HEK293 (cell line): ENCODE measurements around the gene ASAP2.

Experiments used
- CTCF ChIA-PET: fragments of 350-600 bp; formaldehyde crosslinking; extraction: SDS; loops from one replicate; lab custom pipeline; 2021; ENCODE audit warnings: antibody characterized with exemption; lab: Yijun Ruan, JAX
- POLR2A ChIA-PET: fragments of 300-600 bp; formaldehyde crosslinking; extraction: SDS; loops from one replicate; lab custom pipeline; 2020; ENCODE audit warnings: antibody characterized with exemption, inconsistent platforms; lab: Yijun Ruan, JAX
- H3K27ac ChIP-seq: fragments of 200-500 bp; sonication (Bioruptor generic); 2 replicates; pipeline ENCODE4 v1.5.1; 2014; ENCODE audit warnings: low read depth, low read length, control low read depth, inconsistent platforms; ENCODE audit errors: extremely low read depth
- H3K36me3 ChIP-seq, 2 experiments: fragments of 200-500 bp in 1 of 2; sonication (Bioruptor generic) in 1 of 2; 1 replicate in 1 of 2; 2 replicates in 1 of 2; pipeline ENCODE4 v1.5.1; 2014 to 2017; ENCODE audit warnings: inconsistent platforms in 2 of 2, low read length in 2 of 2; ENCODE audit not compliant: control insufficient read depth in 2 of 2, insufficient read depth in 1 of 2
- H3K4me1 ChIP-seq: fragments of 200-500 bp; sonication (Bioruptor generic); 2 replicates; pipeline ENCODE4 v1.5.1; 2014; ENCODE audit warnings: mild to moderate bottlenecking, low read length, inconsistent platforms; ENCODE audit not compliant: control insufficient read depth, insufficient read depth
- H3K4me3 ChIP-seq: 2 replicates; pipeline ENCODE4 v1.5.1; 2011; ENCODE audit warnings: low read depth, mild to moderate bottlenecking, control low read depth, low read length, moderate library complexity
- H3K9me3 ChIP-seq: fragments of 200-500 bp; sonication (Bioruptor generic); 2 replicates; pipeline ENCODE4 v1.5.1; 2014; ENCODE audit warnings: low read depth, low read length, inconsistent platforms; ENCODE audit not compliant: control insufficient read depth, insufficient read depth
- KLF7 ChIP-seq: fragments of 450-650 bp; formaldehyde crosslinking; IDR thresholded peaks from 2 replicates; pipeline ENCODE4 v1.5.1; 2016; ENCODE audit warnings: missing biosample characterization, missing genetic modification characterization, borderline replicate concordance
- OVOL3 ChIP-seq: fragments of 450-650 bp; formaldehyde crosslinking; IDR thresholded peaks from 2 replicates; pipeline ENCODE4 v1.5.1; 2016; ENCODE audit warnings: missing biosample characterization, missing genetic modification characterization
- REPIN1 ChIP-seq: fragments of 450-650 bp; formaldehyde crosslinking; IDR thresholded peaks from 2 replicates; pipeline ENCODE4 v1.5.1; 2017; ENCODE audit warnings: missing biosample characterization, missing genetic modification characterization, low read depth
- SALL2 ChIP-seq: fragments of 450-650 bp; formaldehyde crosslinking; IDR thresholded peaks from 2 replicates; pipeline ENCODE4 v1.5.0; 2017; ENCODE audit warnings: missing biosample characterization, mild to moderate bottlenecking, missing genetic modification characterization, borderline replicate concordance
- SCRT1 ChIP-seq: fragments of 450-650 bp; formaldehyde crosslinking; IDR thresholded peaks from 2 replicates; pipeline ENCODE4 v1.5.1; 2016; ENCODE audit warnings: missing biosample characterization, missing genetic modification characterization, borderline replicate concordance
- ZEB2 ChIP-seq: fragments of 450-650 bp; formaldehyde crosslinking; IDR thresholded peaks from 2 replicates; pipeline ENCODE4 v1.5.1; 2016; ENCODE audit warnings: missing biosample characterization, missing genetic modification characterization
- ZFP37 ChIP-seq: fragments of 450-650 bp; formaldehyde crosslinking; IDR thresholded peaks from 2 replicates; pipeline ENCODE4 v1.5.1; 2016; ENCODE audit warnings: missing biosample characterization, missing genetic modification characterization
- ZIC2 ChIP-seq: fragments of 450-650 bp; formaldehyde crosslinking; IDR thresholded peaks from 2 replicates; pipeline ENCODE4 v1.5.1; 2016; ENCODE audit warnings: missing biosample characterization, missing genetic modification characterization
- ZNF114 ChIP-seq: fragments of 450-650 bp; formaldehyde crosslinking; IDR thresholded peaks from 2 replicates; pipeline ENCODE4 v1.5.0; 2017; ENCODE audit warnings: missing biosample characterization, missing genetic modification characterization
- ZNF175 ChIP-seq: fragments of 450-650 bp; formaldehyde crosslinking; IDR thresholded peaks from 2 replicates; pipeline ENCODE4 v1.5.1; 2016; ENCODE audit warnings: missing biosample characterization, missing genetic modification characterization
- ZNF266 ChIP-seq: fragments of 450-650 bp; formaldehyde crosslinking; IDR thresholded peaks from 2 replicates; pipeline ENCODE4 v1.5.1; 2016; ENCODE audit warnings: missing biosample characterization, missing genetic modification characterization, low read depth
- ZNF311 ChIP-seq: fragments of 450-650 bp; formaldehyde crosslinking; IDR thresholded peaks from 2 replicates; pipeline ENCODE4 v1.5.1; 2017; ENCODE audit warnings: missing biosample characterization, missing genetic modification characterization, borderline replicate concordance
- ZNF350 ChIP-seq: fragments of 450-650 bp; formaldehyde crosslinking; IDR thresholded peaks from 2 replicates; pipeline ENCODE4 v1.5.0; 2017; ENCODE audit warnings: missing biosample characterization, mild to moderate bottlenecking, missing genetic modification characterization
- ZNF404 ChIP-seq: fragments of 450-650 bp; formaldehyde crosslinking; IDR thresholded peaks from 2 replicates; pipeline ENCODE4 v1.5.1; 2017; ENCODE audit warnings: missing biosample characterization, missing genetic modification characterization
- ZNF529 ChIP-seq: fragments of 450-650 bp; formaldehyde crosslinking; IDR thresholded peaks from 2 replicates; pipeline ENCODE4 v1.5.1; 2017; ENCODE audit warnings: missing genetic modification characterization, missing biosample characterization; ENCODE audit not compliant: insufficient replicate concordance
- ZNF561 ChIP-seq: fragments of 450-650 bp; IDR thresholded peaks from 2 replicates; pipeline ENCODE4 v1.5.1; 2018; ENCODE audit warnings: missing biosample characterization, missing genetic modification characterization, borderline replicate concordance
- ZNF660 ChIP-seq: fragments of 450-650 bp; IDR thresholded peaks from 2 replicates; pipeline ENCODE4 v1.5.1; 2018; ENCODE audit warnings: missing biosample characterization, mild to moderate bottlenecking, missing genetic modification characterization
- TF ChIP-seq, protein P1 (sequence below): fragments of 450-650 bp; formaldehyde crosslinking; IDR thresholded peaks from 2 replicates; pipeline ENCODE4 v1.5.1; 2016; ENCODE audit warnings: missing biosample characterization, missing genetic modification characterization
- TF ChIP-seq, protein P2 (sequence below): fragments of 450-650 bp; formaldehyde crosslinking; IDR thresholded peaks from 2 replicates; pipeline ENCODE4 v1.5.1; 2017; ENCODE audit warnings: missing biosample characterization, missing genetic modification characterization
- TF ChIP-seq, protein P3 (sequence below): fragments of 450-650 bp; IDR thresholded peaks from 2 replicates; pipeline ENCODE4 v1.5.1; 2018; ENCODE audit warnings: missing biosample characterization, mild to moderate bottlenecking, missing genetic modification characterization
- TF ChIP-seq, protein P4 (sequence below): fragments of 450-650 bp; formaldehyde crosslinking; IDR thresholded peaks from 2 replicates; pipeline ENCODE4 v1.5.1; 2017; ENCODE audit warnings: missing biosample characterization, missing genetic modification characterization

ASAP2 gene

DNA sequence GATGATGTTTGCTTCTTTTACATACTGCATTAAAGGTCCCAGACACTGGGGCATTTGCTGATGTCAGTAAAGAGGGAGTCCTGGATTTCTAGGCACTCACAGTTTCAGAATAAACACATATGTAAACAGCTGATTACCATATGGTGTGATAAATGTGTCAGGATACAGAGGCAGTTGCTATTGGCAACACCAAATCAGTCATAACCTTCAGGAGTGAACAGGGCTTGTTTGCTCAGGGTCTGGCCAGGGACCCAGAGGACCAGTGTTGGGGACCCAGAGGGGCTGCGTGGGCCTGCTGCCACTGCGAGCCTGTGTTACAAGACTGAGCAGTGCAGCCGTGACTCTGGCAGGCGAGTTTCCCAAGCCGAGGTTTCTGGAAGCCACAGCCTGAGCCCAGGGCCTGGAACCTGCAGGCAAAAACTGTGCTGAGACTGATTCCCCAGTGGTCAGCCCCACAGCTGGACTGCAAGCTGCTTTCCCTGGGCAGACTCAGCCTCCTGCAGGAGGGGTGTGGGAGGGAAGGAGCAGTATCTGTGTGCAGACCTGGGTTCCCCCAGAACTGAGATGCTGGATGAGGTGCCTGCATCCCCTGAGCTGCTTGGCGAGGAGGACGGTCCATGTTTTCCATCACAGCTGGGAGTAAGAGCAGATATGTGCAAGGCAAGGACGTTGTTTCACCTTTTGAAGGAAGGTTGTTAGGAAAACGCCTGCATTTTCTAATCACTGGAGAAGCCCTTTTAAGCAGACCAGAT, 23.6 kb downstream of the ASAP2 start:
- no peaks in the 10 kb centered on the region for H3K36me3 ChIP-seq
- CTCF ChIA-PET, result interaction anchor here (0.6 kb wide), 1 partner anchor 25 kb away, joined by 4 read pairs; no protein-coding TSS in a partner anchor
- TF ChIP-seq ZIC2 (tag by site-specific recombination) (no peak), ZNF561 (tag by site-specific recombination) (no peak), ZNF350 (no peak), ZNF660 (no peak), ZNF114 (tag by site-specific recombination) (no peak), ZNF311 (tag by site-specific recombination) (no peak), ZNF529 (no peak)
- TF ChIP-seq, protein P1, sequence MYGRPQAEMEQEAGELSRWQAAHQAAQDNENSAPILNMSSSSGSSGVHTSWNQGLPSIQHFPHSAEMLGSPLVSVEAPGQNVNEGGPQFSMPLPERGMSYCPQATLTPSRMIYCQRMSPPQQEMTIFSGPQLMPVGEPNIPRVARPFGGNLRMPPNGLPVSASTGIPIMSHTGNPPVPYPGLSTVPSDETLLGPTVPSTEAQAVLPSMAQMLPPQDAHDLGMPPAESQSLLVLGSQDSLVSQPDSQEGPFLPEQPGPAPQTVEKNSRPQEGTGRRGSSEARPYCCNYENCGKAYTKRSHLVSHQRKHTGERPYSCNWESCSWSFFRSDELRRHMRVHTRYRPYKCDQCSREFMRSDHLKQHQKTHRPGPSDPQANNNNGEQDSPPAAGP, result no peak
- H3K9me3 ChIP-seq, result no peaks in the 10 kb centered on the region
- peaks cover 13% of the 10 kb centered on the region for H3K4me1 ChIP-seq
- H3K27ac ChIP-seq, result no peak overlapping the region
- H3K4me3 ChIP-seq, result no peak overlapping the region
- POLR2A ChIA-PET, result interaction anchor here (0.9 kb wide), 1 partner anchor 38 kb away, joined by 3 read pairs; no protein-coding TSS in a partner anchor

DNA sequence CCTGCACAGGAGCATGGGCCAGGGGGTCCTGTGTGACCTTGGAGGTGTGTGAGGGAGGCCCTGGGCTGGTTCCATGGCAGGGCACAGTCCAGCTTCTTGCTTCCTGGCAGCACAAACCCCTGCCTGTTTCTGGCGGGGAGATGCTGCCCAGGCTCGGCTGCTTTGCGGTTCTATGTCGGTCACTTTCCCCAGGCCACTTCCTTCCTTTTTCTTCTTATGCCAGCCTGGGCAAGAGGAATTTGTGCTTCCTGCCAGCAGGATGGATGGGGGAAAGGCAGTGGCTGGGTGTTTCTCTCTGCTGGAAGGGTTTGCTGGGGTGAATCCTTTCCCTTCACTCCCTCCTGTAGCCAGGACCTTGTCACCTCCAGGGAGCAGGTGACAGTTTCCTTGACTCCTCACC, 24.3 kb downstream of the ASAP2 start:
- H3K4me3 ChIP-seq, result no peak overlapping the region
- no peak for TF ChIP-seq KLF7 (tag by site-specific recombination)
- no peak for TF ChIP-seq SALL2 (tag by site-specific recombination)
- no peak for TF ChIP-seq ZNF266 (tag by site-specific recombination)
- TF ChIP-seq ZFP37 (tag by site-specific recombination), result no peak
- TF ChIP-seq, protein P2, sequence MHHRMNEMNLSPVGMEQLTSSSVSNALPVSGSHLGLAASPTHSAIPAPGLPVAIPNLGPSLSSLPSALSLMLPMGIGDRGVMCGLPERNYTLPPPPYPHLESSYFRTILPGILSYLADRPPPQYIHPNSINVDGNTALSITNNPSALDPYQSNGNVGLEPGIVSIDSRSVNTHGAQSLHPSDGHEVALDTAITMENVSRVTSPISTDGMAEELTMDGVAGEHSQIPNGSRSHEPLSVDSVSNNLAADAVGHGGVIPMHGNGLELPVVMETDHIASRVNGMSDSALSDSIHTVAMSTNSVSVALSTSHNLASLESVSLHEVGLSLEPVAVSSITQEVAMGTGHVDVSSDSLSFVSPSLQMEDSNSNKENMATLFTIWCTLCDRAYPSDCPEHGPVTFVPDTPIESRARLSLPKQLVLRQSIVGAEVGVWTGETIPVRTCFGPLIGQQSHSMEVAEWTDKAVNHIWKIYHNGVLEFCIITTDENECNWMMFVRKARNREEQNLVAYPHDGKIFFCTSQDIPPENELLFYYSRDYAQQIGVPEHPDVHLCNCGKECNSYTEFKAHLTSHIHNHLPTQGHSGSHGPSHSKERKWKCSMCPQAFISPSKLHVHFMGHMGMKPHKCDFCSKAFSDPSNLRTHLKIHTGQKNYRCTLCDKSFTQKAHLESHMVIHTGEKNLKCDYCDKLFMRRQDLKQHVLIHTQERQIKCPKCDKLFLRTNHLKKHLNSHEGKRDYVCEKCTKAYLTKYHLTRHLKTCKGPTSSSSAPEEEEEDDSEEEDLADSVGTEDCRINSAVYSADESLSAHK (tag by site-specific recombination), result no peak
- TF ChIP-seq, protein P3, sequence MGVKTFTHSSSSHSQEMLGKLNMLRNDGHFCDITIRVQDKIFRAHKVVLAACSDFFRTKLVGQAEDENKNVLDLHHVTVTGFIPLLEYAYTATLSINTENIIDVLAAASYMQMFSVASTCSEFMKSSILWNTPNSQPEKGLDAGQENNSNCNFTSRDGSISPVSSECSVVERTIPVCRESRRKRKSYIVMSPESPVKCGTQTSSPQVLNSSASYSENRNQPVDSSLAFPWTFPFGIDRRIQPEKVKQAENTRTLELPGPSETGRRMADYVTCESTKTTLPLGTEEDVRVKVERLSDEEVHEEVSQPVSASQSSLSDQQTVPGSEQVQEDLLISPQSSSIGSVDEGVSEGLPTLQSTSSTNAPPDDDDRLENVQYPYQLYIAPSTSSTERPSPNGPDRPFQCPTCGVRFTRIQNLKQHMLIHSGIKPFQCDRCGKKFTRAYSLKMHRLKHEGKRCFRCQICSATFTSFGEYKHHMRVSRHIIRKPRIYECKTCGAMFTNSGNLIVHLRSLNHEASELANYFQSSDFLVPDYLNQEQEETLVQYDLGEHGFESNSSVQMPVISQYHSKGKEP (tag by site-specific recombination), result no peak
- no peak for TF ChIP-seq OVOL3 (tag by site-specific recombination)
- TF ChIP-seq ZNF404 (tag by site-specific recombination), result no peak
- TF ChIP-seq ZNF175 (tag by site-specific recombination), result no peak
- no peak for TF ChIP-seq REPIN1 (tag by site-specific recombination)
- no peak for TF ChIP-seq SCRT1 (tag by site-specific recombination)
- TF ChIP-seq, protein P4, sequence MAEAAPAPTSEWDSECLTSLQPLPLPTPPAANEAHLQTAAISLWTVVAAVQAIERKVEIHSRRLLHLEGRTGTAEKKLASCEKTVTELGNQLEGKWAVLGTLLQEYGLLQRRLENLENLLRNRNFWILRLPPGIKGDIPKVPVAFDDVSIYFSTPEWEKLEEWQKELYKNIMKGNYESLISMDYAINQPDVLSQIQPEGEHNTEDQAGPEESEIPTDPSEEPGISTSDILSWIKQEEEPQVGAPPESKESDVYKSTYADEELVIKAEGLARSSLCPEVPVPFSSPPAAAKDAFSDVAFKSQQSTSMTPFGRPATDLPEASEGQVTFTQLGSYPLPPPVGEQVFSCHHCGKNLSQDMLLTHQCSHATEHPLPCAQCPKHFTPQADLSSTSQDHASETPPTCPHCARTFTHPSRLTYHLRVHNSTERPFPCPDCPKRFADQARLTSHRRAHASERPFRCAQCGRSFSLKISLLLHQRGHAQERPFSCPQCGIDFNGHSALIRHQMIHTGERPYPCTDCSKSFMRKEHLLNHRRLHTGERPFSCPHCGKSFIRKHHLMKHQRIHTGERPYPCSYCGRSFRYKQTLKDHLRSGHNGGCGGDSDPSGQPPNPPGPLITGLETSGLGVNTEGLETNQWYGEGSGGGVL (tag by site-specific recombination), result no peak
- TF ChIP-seq ZEB2 (tag by site-specific recombination), result no peak
- ChIA-PET CTCF (interaction anchor here (2.1 kb wide), 1 partner anchor 22 kb away, joined by 9 read pairs; no protein-coding TSS in a partner anchor), POLR2A (no interaction called here)
- H3K9me3 ChIP-seq, result no peaks in the 10 kb centered on the region
- peaks cover 14% of the 10 kb centered on the region for H3K4me1 ChIP-seq
- H3K36me3 ChIP-seq, result no peaks in the 10 kb centered on the region
- no peak overlapping the region for H3K27ac ChIP-seq
